ENCODE measurements around the gene PROSER3.
"Not testable (repeated sequence)": the region's sequence is repeated elsewhere in the genome, so short reads cannot be mapped to it uniquely, and the experiment has no call there.

The PROSER3 gene

DNA sequence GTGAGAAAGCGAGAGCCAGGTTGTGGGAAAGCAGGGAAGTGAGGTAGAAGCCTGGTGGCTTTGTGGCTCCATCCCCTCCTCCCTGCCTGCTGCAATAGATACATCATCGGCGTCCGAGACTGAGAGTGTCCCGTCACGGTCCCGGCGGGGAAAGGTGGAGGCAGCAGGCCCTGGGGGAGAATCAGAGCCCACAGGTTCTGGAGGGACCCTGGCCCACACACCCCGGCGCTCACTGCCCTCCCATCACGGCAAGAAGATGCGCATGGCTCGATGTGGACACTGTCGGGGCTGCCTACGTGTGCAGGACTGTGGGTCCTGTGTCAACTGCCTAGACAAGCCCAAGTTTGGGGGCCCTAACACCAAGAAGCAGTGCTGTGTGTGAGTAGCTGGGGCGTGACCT lies 35.1 kb upstream of the PROSER3 start:
- no peak for DNase-seq (ENCODE audit: low read depth)

DNA sequence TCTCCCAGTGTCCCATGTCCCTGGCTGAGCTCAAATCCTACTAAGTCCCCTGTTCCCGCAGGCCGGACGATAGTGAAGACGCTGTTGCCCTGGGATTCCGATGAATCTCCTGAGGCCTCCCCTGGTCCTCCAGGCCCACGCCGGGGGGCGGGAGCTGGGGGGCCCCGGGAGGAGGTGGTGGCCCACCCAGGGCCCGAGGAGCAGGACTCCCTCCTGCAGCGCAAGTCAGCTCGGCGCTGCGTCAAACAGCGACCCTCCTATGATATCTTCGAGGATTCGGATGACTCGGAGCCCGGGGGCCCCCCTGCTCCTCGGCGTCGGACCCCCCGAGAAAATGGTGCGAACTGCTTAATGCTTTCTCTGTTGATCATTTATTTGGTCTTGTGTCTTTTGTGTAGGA lies 34.3 kb upstream of the PROSER3 start:
- DNase-seq (ENCODE audit: low read depth): no peak

DNA sequence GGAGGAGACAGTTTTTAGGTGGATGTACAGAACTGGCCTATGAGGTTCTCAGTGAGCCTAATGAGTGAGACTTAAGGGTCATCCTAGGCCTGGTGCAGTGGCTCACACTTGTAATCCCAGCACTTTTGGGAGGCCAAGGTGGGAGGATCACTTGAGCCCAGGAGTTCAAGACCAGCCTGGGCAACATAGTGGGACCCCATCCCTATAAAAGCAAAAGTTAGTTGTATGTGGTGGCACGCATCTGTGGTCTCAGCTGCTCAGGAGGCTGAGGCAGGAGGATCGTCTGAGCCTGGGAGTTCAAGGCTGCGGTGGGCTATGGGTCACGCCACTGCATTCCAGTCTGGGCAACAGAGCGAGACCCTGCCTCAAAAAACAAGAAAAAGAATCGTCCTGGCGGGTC lies 33.8 kb upstream of the PROSER3 start:
- not testable (repeated sequence) for DNase-seq (ENCODE audit: low read depth)

DNA sequence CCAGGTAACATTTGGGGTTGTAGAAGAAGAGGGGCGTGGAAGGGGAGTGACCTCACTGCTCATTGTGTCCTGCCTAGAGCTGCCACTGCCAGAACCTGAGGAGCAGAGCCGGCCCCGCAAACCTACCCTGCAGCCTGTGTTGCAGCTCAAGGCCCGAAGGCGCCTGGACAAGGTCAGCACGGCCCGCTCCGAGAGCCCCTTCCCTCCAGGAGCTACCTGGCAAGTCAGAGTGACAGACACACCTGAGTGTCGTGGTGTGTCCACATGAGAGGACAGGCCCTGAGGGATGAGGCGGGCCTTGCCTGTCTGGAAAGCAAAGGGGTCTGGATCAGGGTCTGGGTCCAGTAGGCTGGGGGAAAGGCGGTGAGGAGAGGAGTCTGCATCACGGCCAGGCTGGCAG lies 33.4 kb upstream of the PROSER3 start:
- no peak for DNase-seq (ENCODE audit: low read depth)

DNA sequence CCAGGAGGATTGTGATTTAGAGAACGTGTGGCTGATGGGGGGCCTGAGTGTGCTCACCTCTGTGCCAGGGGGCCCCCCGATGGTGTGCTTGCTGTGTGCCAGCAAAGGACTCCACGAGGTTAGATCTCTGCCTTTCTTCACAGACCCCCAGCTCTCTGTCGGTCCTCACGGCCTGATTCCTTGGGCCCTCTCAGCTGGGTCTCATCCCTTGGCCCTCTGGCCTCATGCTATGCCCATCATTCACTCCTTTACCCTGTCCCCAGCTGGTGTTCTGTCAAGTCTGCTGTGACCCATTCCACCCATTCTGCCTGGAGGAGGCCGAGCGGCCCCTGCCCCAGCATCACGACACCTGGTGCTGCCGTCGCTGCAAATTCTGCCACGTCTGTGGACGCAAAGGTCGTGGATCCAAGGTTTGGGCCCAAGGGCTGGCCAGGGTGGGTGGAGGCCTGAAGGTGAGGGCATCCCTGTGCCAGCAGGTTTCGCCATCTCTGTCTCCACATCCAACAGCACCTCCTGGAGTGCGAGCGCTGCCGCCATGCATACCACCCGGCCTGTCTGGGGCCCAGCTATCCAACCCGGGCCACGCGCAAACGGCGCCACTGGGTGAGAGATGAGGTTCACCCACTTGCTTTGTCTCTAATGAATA lies 32.6 kb upstream of the PROSER3 start:
- no peak for DNase-seq (ENCODE audit: low read depth)

DNA sequence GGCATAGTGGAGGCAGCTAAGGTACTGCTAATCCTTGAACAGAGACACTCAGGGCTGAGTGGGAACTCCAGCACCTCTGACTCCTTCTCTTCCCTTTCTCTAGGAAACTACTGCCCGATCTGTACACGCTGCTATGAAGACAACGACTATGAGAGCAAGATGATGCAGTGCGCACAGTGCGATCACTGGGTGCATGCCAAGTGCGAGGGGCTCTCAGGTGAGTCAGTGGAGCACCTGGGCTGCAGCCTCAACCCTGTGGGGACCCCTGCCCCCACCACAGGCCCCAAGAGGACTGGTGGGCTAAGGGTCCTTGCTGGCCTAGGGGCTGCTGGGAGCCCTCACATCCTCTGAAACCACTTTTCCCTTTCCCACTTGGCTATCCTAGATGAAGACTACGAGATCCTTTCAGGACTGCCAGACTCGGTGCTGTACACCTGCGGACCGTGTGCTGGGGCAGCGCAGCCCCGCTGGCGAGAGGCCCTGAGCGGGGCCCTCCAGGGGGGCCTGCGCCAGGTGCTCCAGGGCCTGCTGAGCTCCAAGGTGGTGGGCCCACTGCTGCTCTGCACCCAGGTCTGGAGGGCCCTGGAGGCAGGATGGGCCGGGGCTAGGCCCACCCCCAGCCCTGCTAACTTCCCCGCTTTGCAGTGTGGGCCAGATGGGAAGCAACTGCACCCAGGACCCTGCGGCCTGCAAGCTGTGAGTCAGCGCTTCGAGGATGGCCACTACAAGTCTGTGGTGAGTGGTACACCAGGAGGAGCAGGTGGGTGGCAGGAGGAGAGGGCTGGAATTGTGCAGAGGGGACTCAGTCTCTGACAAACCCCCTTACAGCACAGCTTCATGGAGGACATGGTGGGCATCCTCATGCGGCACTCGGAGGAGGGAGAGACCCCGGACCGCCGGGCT lies 30.7 kb upstream of the PROSER3 start:
- no peak for DNase-seq (ENCODE audit: low read depth)

DNA sequence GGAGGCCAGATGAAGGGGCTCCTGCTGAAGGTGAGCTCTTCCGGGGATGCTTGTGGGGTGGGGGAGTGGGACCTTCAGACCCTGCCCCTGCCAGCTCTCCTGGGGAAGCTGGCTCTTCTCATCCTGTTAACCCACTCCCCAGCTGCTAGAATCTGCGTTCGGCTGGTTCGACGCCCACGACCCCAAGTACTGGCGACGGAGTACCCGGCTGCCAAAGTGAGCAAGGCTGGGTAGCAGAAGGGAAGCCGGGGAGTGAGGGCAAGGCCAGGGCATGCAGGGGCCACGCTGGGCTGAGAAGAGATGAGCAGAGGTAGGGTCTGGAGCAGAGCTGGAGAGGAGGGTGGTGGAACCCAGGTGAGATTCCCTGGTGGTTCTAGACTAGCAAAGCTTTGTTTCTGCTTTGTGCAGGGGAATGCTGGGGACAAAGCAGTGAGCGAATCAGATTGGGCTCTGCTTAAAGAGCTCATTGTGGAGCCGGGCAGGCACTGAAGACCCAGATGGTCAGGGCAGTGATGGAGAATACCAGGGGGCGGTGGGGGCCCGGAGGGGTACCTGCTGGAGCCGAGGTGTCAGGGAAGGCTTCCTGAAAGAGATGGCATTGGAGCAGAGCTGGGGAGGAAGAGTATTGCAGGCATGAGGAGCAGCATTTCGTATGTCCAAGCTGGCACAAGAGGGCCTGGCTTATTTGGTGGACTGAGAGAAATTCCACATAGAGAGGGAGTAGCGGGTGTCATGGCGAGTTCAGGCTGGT lies 29.8 kb upstream of the PROSER3 start:
- no peak for DNase-seq (ENCODE audit: low read depth)

DNA sequence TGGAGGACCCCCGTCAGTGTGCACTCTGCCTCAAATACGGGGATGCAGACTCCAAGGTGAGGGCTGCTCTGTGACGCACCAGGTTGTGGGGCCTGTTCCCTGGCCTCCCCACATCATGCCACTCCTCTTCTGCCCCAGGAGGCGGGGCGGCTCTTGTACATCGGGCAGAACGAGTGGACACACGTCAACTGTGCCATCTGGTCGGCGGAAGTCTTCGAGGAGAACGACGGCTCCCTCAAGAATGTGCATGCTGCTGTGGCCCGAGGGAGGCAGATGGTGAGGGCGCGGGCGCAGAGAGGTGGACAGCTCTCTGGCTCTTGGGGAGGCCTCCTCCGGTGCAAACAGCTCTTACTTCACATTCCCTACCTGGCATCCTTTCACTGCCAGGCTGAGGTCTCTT lies 29.0 kb upstream of the PROSER3 start:
- no peak for DNase-seq (ENCODE audit: low read depth)

DNA sequence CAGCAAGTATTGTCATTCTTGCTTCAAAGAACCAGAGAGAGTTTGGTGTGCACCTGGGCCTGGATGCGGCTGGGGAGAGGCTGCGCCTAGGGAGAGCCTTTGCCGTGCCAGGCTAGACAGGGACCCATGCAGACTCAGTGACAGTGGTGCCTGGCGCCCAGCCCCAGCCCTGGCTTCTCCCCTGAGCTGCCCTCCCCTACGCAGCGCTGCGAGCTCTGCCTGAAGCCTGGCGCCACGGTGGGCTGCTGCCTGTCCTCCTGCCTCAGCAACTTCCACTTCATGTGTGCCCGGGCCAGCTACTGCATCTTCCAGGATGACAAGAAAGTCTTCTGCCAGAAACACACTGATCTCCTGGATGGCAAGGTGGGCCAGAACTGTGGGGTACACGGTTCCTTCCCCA lies 28.2 kb upstream of the PROSER3 start:
- no peak for DNase-seq (ENCODE audit: low read depth)

DNA sequence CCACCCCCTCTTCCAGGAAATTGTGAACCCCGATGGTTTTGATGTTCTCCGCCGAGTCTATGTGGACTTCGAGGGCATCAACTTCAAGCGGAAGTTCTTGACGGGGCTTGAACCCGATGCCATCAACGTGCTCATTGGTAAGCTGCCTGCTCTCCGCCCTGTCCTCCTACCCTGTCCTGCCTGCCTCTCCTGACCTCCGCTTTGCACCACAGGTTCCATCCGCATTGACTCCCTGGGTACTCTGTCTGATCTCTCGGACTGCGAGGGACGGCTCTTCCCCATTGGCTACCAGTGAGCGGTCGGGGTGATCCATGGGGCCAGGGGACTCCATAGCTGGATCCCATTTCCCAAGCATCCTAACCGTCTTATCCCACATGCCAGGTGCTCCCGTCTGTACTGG lies 27.6 kb upstream of the PROSER3 start:
- no peak for DNase-seq (ENCODE audit: low read depth)

DNA sequence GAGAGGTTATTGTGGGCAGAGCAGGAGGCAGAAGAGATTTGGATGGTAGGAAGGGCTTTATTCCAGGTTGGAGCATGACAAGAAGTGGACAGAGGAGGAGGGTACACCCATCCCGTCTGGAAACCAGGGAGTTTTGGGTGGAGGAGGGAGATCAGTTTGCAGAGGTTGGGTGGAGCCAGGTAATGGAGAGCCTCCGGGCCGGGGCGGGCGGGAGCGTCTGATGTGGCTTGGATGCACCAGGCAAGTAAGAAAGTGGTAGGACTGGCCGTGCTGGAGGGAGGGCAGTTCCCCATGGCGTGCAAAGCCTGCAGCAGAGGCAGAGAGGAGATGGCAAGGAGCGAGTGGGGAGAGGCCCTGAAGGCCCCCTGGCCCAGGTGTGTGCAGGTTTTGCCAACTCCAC lies 26.6 kb upstream of the PROSER3 start:
- DNase-seq (ENCODE audit: low read depth): no peak

DNA sequence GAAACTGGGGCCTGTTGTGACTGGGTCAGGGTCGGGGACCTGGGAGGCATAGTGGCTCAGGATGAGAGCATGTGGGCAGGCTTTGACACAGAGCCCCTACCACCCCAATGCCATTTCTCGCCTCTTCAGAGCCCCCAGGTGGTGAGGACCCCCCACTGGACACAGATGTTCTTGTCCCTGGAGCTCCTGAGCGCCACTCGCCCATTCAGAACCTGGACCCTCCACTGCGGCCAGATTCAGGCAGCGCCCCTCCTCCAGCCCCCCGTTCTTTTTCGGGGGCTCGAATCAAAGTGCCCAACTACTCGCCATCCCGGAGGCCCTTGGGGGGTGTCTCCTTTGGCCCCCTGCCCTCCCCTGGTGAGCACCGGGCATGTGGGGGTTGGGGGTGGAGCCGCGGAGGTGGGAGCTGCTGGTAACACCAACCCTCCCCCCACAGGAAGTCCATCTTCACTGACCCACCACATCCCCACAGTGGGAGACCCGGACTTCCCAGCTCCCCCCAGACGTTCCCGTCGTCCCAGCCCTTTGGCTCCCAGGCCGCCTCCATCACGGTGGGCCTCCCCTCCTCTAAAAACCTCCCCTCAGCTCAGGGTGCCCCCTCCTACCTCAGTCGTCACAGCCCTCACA lies 26.1 kb upstream of the PROSER3 start:
- no peak for DNase-seq (ENCODE audit: low read depth)

DNA sequence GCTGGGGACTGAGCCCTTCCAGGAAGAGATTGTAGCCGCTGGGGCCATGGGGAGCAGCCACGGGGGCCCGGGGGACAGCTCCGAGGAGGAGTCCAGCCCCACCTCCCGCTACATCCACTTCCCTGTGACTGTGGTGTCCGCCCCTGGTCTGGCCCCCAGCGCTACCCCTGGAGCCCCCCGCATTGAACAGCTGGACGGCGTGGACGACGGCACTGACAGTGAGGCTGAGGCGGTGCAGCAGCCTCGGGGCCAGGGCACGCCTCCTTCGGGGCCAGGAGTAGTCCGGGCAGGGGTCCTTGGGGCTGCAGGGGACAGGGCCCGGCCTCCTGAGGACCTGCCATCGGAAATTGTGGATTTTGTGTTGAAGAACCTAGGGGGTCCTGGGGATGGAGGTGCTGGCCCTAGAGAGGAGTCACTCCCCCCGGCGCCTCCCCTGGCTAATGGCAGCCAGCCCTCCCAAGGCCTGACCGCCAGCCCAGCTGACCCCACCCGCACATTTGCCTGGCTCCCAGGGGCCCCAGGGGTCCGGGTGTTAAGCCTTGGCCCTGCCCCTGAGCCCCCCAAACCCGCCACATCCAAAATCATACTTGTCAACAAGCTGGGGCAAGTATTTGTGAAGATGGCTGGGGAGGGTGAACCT lies 25.3 kb upstream of the PROSER3 start:
- no peak for DNase-seq (ENCODE audit: low read depth)

DNA sequence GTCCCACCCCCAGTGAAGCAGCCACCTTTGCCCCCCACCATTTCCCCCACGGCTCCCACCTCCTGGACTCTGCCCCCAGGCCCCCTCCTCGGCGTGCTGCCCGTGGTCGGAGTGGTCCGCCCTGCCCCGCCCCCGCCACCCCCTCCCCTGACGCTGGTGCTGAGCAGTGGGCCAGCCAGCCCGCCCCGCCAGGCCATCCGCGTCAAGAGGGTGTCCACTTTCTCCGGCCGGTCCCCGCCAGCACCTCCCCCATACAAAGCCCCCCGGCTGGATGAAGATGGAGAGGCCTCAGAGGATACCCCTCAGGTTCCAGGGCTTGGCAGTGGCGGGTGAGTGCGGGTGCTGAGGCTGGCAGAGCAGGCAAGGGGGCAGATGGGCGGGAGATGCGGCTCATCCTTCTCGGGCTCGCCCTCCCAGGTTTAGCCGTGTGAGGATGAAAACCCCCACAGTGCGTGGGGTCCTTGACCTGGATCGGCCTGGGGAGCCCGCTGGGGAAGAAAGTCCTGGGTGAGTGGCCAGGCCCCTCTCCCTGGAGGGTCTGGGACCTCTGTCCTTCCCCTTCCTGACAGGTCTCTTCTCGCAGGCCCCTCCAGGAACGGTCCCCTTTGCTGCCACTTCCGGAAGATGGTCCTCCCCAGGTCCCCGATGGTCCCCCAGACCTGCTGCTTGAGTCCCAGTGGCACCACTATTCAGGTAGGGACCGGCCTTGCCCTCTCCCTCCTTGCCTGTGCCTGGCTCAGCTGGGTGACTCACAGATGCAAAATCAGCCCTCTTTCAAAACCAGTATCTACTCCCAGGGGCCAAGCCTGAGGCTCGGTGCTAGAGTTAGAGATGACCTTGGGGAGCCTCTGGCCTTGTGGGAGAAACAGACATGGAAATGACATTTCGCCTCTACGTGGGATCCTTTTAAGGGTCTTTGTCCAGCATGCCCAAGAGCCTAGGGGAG lies 24.5 kb upstream of the PROSER3 start:
- DNase-seq (ENCODE audit: low read depth): no peak

DNA sequence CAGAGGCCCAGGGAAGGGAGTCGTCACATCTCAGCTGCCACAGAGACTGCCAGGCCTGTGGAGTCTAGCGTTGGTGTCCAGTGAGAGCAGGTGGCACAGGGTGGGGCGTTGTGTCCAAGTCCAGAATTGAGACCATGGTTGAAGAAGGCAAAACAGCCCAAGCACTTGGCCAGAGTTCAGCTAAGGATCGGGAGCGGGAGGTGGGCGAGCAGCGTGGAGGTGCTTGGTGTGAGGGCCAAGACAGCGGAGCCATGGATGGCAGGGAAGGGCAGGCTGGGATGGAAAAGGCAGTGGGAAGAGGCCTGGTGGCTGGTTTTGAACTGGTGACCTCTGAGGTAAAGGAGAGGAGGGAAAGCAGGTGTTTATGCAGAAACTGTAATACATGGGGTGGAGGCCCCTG lies 23.7 kb upstream of the PROSER3 start:
- DNase-seq (ENCODE audit: low read depth): no peak

DNA sequence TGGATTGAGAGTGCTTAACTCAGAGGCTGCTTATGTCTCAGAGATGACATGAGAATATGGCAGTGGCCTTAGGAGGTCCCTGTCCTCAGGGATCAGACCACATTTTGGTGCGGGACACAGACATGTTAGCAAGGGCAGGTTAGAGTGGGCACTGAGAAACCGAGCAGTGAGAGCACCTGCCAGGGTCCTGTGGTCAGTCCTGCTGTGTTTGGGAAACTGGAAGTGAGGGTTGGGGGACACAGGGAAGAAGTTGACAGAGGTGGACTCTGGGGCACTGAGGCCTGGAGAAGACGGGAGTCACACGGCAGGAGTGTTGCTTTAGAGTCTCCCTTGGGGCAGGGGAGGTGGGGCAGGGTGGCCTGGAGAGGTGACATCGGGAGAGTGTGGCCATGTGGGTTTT lies 23.1 kb upstream of the PROSER3 start:
- no peak for DNase-seq (ENCODE audit: low read depth)

DNA sequence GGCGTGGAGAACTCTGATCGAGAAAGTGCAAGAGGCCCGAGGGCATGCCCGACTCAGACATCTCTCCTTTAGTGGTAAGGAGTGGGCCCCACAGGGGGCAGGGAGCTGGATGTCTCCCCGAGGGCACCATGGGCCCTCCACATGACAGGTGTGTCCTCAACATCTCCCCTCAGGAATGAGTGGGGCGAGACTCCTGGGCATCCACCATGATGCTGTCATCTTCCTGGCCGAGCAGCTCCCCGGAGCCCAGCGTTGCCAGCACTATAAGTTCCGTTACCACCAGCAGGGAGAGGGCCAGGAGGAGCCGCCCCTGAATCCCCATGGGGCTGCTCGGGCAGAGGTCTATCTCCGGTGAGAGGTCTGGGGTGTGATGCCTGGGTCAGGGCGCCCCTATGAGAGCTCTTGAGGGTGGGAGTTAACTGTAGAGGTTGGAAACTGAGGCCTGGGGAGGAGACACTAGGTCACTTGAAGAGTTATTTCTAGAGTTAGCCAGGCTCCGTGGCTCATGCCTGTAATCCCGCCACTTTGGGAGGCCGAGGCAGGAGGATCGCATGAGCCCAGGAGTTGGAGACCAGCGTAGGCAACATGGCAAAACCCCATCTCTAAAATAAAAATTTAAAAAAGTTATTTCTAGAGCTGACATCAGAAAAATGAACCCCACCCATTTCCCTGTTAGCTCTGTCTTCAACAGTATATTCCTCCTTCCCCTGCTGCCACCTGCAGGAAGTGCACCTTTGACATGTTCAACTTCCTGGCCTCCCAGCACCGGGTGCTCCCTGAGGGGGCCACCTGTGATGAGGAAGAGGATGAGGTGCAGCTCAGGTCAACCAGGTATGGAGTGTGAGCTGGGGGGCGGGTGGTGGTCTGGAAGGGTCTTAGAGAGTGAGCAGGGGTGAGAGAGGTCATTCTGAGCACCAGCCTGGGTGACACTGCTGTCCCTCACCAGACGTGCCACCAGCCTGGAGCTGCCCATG lies 20.8 kb upstream of the PROSER3 start:
- no peak for DNase-seq (ENCODE audit: low read depth)

DNA sequence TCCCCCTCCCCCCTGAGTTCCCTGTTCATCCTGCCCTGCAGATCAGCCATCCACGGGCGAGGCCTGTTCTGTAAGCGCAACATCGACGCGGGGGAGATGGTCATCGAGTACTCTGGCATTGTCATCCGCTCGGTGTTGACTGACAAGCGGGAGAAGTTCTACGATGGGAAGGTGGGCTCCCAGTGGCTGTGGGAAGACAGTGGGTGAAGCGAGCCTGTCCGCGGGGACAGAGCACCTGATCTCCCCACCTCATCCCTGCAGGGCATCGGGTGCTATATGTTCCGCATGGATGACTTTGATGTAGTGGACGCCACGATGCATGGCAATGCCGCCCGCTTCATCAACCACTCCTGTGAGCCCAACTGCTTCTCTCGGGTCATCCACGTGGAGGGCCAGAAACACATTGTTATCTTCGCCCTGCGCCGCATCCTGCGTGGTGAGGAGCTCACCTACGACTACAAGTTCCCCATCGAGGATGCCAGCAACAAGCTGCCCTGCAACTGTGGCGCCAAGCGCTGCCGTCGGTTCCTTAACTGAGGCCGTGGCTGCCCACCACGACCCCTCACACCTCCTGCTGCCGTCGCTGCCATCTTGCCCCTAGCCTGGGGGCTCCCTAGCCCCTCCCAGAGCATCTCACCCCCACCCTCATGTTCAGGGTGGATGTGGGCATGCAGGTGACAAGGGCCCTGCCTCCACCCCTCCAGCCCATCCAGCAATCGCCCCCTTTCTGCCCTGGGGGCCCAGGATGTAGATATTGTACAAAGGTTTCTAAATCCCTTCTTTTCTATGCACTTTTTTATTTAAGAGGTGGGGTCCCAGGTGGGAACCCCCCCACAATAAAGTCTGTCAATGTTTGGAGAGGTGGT lies 19.7 kb upstream of the PROSER3 start:
- no peak for DNase-seq (ENCODE audit: low read depth)

DNA sequence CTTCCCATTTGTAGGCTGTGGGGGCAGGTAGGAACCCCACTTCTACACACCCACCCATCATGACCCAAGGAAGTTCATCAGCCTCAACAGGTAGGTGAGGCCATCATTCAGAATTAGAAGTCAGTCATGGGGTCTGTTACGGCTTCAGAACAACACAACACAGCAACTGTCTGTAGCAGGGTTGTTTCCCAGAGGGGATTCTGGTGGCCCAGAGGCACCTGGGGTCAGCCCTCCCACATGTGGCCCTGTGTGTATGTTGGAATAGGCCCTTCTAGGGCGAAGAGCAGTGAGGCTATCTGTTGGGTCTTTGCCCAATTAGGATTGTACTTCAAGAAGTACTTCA lies 19.1 kb upstream of the PROSER3 start:
- no peak for DNase-seq (ENCODE audit: low read depth)
